ENCODE measurements around the gene NEK5. TPM values are rescaled to one million over a fixed set of nuclear protein-coding genes. Genes with fewer than 3 reads are reported as not detected.
A peak's percentile ranks its signal among the peaks of the same experiment; 100 is the strongest.

Gene NEK5
- total RNA-seq, 1 donor from 2014 or later, result 0.25 TPM

DNA sequence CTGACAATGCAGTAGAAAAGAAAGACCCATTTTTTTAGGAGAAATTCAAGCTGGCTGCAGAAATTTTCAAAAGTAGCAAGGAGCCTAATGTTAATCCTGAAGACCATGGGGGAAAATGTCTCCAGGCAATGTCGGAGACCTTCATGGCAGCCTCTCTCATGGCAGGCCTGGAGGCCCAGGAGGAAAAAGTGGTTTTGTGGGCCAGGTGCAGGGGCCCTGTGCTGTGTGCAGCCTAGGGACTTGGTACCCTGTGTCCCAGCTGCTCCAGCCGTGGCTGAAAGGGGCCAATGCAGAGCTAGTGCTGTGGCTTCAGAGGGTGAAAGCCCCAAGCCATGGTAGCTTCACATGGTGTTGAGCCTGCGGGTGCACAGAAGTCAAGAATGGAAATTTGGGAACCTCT is 112.6 kb downstream of the NEK5 start:
- intact Hi-C loops (cut with micrococcal nuclease), result no loop called here
- Histone ChIP-seq H3K27me3 (ENCODE audit: low read depth) (no peaks in the 10 kb centered on the region), H3K4me3 (no peak overlapping the region), H3K27ac (replicated peaks) (no peak overlapping the region), H3K9me3 (replicated peaks) (no peaks in the 10 kb centered on the region), H3K4me1 (peaks cover 34% of the 10 kb centered on the region), H3K36me3 (peaks cover 40% of the 10 kb centered on the region)
- no peak for DNase-seq
- TF ChIP-seq, protein P1, sequence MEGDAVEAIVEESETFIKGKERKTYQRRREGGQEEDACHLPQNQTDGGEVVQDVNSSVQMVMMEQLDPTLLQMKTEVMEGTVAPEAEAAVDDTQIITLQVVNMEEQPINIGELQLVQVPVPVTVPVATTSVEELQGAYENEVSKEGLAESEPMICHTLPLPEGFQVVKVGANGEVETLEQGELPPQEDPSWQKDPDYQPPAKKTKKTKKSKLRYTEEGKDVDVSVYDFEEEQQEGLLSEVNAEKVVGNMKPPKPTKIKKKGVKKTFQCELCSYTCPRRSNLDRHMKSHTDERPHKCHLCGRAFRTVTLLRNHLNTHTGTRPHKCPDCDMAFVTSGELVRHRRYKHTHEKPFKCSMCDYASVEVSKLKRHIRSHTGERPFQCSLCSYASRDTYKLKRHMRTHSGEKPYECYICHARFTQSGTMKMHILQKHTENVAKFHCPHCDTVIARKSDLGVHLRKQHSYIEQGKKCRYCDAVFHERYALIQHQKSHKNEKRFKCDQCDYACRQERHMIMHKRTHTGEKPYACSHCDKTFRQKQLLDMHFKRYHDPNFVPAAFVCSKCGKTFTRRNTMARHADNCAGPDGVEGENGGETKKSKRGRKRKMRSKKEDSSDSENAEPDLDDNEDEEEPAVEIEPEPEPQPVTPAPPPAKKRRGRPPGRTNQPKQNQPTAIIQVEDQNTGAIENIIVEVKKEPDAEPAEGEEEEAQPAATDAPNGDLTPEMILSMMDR (IDR thresholded peaks at IDR 0.05; ENCODE audit: borderline replicate concordance), result no peak

DNA sequence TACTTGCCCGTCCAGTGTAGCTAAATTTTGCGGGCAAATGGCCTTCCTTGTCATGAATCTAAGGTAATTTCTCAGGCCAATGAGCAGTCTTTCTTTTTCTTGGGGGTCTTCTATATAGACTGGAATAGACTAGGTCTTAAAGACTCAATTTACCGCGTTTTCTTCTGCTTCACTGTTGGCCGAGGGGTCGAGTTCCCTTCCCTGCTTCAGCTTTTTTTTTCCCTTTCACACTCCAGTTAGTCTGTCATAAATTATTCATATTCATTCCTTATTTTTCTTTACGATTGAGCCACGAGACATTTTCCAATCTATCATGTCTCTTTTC is 116.4 kb downstream of the NEK5 start:
- Histone ChIP-seq H3K4me1 (peaks cover 47% of the 10 kb centered on the region), H3K4me3 (peak overlapping the region; percentile 97), H3K27me3 (ENCODE audit: low read depth) (no peaks in the 10 kb centered on the region), H3K9me3 (replicated peaks) (no peaks in the 10 kb centered on the region), H3K36me3 (peaks cover 7% of the 10 kb centered on the region), H3K27ac (replicated peaks) (peak overlapping the region; percentile 90)
- TF ChIP-seq, protein P1 (IDR thresholded peaks at IDR 0.05; ENCODE audit: borderline replicate concordance), result no peak
- no peak for DNase-seq
- intact Hi-C loops (cut with micrococcal nuclease), result no loop called here

DNA sequence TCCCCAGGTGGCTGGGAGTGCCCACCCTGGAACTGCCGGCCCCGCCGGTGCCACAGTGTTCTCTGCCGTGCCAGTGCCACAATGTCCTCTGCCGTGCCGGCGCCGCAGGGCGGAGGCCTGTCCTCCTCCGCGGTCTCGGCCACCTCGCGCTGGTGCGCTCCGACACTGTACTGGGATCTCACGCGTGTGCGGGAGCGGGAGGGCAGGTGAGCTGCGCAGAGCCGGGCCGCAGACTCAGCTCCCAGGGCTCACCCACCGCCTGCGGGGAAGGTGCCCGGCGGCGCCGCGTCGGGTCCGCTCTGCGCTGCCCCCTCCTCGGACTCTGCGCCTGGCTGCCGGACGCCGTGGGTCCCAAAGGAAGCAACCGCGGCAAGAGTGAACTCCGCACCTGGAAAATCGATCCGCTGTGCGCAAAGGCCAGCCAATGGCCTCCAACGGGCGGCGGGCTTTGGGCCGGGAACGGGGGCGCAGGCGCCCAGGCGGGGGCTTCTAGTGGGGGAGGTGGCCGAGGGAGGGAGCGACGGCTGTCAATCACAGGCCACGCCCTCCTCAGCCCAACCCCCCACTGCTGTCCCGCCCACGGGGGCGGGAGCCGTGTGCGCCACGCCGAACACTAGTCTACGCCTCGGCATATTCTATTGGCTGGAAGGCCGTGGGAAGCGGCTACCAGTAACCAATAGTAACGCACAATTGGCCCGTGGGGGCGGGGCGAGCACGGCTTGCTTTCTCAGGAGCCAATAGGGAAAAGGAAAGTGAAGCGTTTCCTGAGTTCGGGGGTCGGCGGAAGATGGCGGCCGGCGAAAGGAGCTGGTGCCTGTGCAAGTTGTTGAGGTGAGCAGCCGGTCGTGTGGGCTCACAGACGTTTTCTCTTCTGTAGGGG is 117.0 kb downstream of the NEK5 start, which contains the start of gene ALG11:
TSS of gene ALG11 (plus strand) at position 767 of the 880 bp plus-strand sequence. CDS start at position 788, 21 bp downstream.
- peak; percentile 100 for DNase-seq
- intact Hi-C loops (cut with micrococcal nuclease), result no loop called here
- Histone ChIP-seq H3K4me1 (peaks cover 47% of the 10 kb centered on the region), H3K27me3 (ENCODE audit: low read depth) (no peaks in the 10 kb centered on the region), H3K27ac (replicated peaks) (peak within 1 kb of the TSS; percentile 90), H3K4me3 (peak within 1 kb of the TSS; percentile 97), H3K9me3 (replicated peaks) (no peaks in the 10 kb centered on the region), H3K36me3 (peaks cover 4% of the 10 kb centered on the region)
- TF ChIP-seq, protein P1 (IDR thresholded peaks at IDR 0.05; ENCODE audit: borderline replicate concordance), result no peak

DNA sequence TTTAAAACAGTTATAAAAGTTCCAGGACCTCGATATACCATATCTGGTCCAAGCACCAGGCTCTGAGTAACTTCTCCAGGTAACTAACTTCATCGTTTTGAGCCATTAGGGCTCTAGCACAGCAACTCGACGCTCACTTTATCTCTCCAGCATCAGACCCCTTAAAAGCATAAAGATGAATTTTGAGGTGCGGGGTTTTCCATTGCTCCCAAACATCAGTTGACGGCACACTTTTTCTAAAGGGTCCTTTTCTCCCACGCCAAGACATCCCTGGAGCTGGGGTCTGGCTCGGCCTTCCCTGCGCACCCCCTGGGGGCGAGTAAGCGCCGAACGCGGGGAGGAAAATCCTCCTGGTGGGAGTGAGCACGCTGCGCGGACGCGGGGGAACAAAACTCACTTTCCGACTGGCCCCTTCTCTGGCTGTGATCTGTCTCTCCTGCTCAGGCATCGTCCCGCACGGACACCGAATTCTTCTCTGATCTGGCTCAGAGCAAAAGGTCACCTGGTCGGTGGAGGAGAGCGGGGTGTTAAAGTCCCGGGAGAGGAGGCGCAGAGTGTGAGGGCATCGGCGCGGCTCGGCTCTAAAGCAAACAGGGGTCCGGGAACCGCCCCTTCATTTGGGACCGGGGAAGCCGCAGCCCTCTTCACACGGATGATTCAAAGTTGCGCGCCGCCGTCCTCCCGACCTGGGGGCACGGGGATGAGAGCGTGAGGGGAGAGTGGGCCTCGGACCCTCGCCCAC is 117.8 kb downstream of the NEK5 start, which contains the start of gene ATP7B:
TSS of gene ATP7B (minus strand) at position 561 of the 742 bp plus-strand sequence. CDS start at position 448, 113 bp downstream.
- Histone ChIP-seq H3K27ac (replicated peaks) (peak within 1 kb of the TSS; percentile 90), H3K9me3 (replicated peaks) (no peaks in the 10 kb centered on the region), H3K4me3 (peak within 1 kb of the TSS; percentile 97), H3K27me3 (ENCODE audit: low read depth) (no peaks in the 10 kb centered on the region), H3K36me3 (no peaks in the 10 kb centered on the region), H3K4me1 (peaks cover 47% of the 10 kb centered on the region)
- DNase-seq, result no peak
- TF ChIP-seq, protein P1 (IDR thresholded peaks at IDR 0.05; ENCODE audit: borderline replicate concordance), result peak; percentile 30
- intact Hi-C loops (cut with micrococcal nuclease), result no loop called here

DNA sequence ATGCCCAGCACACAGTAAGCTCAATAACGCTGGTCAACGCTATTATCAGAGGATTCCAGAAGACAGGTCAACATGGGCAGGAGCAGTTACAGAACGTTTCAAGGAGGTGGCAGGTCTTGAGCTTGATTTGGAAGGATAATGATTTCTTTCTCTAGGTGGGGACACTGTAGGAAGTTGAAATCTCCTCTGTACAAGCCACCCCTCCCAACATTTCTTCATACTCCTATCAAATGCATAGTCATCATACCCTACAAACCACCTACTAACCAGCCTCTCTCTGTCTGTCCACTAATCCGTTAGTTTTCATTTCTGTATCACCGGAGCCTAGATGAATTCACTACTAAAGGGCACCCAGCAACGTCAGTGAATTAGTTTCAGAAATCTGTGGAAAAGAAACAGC is 118.9 kb downstream of the NEK5 start:
- Histone ChIP-seq H3K27me3 (ENCODE audit: low read depth) (no peaks in the 10 kb centered on the region), H3K27ac (replicated peaks) (no peak overlapping the region), H3K36me3 (no peaks in the 10 kb centered on the region), H3K4me3 (peak overlapping the region; percentile 97), H3K9me3 (replicated peaks) (no peaks in the 10 kb centered on the region), H3K4me1 (peaks cover 47% of the 10 kb centered on the region)
- DNase-seq, result no peak
- intact Hi-C loops (cut with micrococcal nuclease), result no loop called here
- TF ChIP-seq, protein P1 (IDR thresholded peaks at IDR 0.05; ENCODE audit: borderline replicate concordance), result no peak
